Fibroblast of pulmonary artery (primary cell): ENCODE measurements around the gene ANKS1B.

ENCODE experiments used
- DNase-seq: peaks from one replicate; pipeline ENCODE4 v3.0.0-alpha.2; 2010; ENCODE audit warnings: low read depth
- H3K4me3 ChIP-seq: replicated peaks from 2 replicates; pipeline ENCODE4 v1.5.1; 2011; ENCODE audit warnings: low read depth, mild to moderate bottlenecking, control low read depth, low read length, moderate library complexity
- TF ChIP-seq, protein P1 (sequence below): IDR thresholded peaks from 2 replicates; pipeline ENCODE4 v1.5.1; 2011; ENCODE audit warnings: mild to moderate bottlenecking, control low read depth, low read length, inconsistent platforms; ENCODE audit errors: missing control alignments

The ANKS1B gene

GRCh38 chr12:99002156-99002555, 982.6 kb downstream of the ANKS1B start:
- TF ChIP-seq, protein P1, sequence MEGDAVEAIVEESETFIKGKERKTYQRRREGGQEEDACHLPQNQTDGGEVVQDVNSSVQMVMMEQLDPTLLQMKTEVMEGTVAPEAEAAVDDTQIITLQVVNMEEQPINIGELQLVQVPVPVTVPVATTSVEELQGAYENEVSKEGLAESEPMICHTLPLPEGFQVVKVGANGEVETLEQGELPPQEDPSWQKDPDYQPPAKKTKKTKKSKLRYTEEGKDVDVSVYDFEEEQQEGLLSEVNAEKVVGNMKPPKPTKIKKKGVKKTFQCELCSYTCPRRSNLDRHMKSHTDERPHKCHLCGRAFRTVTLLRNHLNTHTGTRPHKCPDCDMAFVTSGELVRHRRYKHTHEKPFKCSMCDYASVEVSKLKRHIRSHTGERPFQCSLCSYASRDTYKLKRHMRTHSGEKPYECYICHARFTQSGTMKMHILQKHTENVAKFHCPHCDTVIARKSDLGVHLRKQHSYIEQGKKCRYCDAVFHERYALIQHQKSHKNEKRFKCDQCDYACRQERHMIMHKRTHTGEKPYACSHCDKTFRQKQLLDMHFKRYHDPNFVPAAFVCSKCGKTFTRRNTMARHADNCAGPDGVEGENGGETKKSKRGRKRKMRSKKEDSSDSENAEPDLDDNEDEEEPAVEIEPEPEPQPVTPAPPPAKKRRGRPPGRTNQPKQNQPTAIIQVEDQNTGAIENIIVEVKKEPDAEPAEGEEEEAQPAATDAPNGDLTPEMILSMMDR = no peak
- no peak for DNase-seq
- no peak overlapping the region for H3K4me3 ChIP-seq

GRCh38 chr12:98999559-98999958, 985.2 kb downstream of the ANKS1B start:
- TF ChIP-seq, protein P1 = no peak
- no peak for DNase-seq
- no peak overlapping the region for H3K4me3 ChIP-seq

DNA sequence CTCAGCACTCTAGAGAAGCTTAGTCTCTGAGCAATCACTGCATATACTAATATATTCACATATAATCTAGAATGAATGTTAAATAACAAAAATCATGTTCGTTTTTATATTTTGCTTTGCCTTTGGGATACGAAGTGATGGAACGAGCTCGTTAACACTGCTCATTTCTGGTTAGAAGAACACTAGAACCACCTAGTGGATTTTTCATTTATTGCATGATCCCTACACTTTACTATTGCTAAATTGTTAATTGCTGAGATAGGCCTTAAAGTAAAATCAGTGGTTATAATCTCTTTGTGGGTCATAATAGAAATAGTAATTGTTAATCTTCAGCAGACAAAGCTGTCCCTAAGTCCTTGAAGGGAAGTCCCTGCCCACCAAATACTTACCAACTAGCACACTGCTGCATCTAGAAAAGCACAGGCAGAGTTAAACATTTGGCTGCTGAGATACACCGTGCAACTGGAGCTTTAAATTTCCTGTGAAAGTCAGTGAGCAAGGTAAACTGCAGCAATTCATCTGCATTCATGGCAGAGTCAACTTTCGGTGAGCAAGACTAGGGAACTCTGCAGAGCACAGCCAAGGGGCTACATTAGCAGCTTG, 985.9 kb downstream of the ANKS1B start:
- DNase-seq = peak; percentile 65
- TF ChIP-seq, protein P1 = peak; percentile 65
- no peak overlapping the region for H3K4me3 ChIP-seq

DNA sequence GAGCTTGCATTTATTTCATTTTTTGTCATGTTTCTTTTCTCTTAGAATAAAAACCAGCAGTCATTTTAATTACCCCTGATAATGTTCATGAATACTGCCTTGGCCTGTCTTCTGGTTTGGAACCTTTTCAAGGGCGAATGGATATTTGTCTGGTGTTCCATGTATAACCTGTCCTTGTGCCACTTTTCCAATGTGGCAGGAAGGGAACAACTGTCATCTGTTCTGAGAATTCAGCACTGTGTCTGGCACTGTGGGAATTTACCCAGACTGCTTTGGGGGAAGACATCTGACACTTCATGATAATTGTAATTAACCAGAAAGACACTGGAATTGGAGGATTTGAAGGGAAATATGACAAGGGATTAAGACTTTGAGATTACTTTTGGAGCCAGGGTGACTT, 986.8 kb downstream of the ANKS1B start:
- DNase-seq = no peak
- TF ChIP-seq, protein P1 = no peak
- no peak overlapping the region for H3K4me3 ChIP-seq

- TF ChIP-seq, protein P1 = no peak
- no peak overlapping the region for H3K4me3 ChIP-seq
- no peak for DNase-seq
Measured at GRCh38 chr12:98990648-98991047, 994.1 kb downstream of the ANKS1B start.

DNA sequence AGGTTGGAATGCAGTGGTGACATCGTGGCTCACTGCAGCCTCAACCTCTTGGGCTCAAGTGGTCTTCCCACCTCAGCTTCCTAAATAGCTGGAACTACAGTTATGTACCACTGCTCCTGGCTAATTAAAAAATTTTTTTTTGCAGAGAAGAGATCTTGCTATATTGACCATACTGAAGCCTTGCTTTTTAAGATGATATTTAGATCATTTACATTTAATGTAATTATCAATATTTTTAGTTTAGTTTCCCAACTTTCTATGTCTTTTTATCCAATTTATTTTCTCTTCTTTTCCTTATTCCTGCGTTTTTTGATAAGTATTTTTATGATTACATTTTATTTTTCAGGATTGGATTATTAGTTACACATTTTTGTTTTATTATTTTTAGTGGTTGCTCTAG, 999.6 kb downstream of the ANKS1B start:
- no peak overlapping the region for H3K4me3 ChIP-seq
- TF ChIP-seq, protein P1 = no peak
- no peak for DNase-seq

- TF ChIP-seq, protein P1 = no peak
Measured at GRCh38 chr12:98983647-98984046, 1001.1 kb downstream of the ANKS1B start.

More at GRCh38 chr12:98983647-98984046, 1001.1 kb downstream of the ANKS1B start:
- no peak overlapping the region for H3K4me3 ChIP-seq
- no peak for DNase-seq
